ENCODE results near the gene RNF138. TPM values are rescaled to one million over a fixed set of nuclear protein-coding genes. Genes with fewer than 3 reads are reported as not detected.

Gene RNF138
- total and polyA plus RNA-seq, 2 donors (not counting 1 experiment from before 2014, with no cell fraction given) = 15.8 to 24.6 TPM

DNA sequence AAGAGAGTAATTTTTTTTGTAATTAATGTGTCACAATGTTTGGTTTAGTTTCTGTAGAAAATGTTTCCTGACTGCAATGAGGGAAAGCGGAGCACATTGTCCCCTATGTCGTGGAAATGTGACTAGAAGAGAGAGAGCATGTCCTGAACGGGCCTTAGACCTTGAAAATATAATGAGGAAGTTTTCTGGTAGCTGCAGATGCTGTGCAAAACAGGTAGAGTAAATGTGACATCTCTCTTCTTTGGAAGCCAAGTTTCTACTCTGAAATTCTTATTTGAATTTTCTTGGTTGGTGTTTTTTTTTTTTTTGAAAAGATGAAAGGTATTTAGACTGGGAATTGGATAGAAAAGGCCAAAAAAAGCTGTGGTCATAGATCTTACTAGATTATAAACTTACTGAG is 20.0 kb downstream of the RNF138 start:
- Histone ChIP-seq H3K4me3 (replicated peaks in 1 of 4; ENCODE audit: control extremely low read depth in 1 of 4, insufficient read depth in 1 of 4, low read depth in 3 of 4, low read length in 4 of 4) (no peak overlapping the region), H2AFZ (ENCODE audit: low read length) (no peak overlapping the region), H3K9ac (ENCODE audit: insufficient read depth, low read length) (no peak overlapping the region), H3K79me2 (ENCODE audit: control insufficient read depth, insufficient read depth, low read length) (peaks cover 26% of the 10 kb centered on the region), H3K4me2 (ENCODE audit: extremely low read depth, insufficient read depth, low read length) (no peak overlapping the region), H3K36me3 (ENCODE audit: control insufficient read depth, insufficient read depth, low read length) (no peaks in the 10 kb centered on the region), H3K9me3 (ENCODE audit: control insufficient read depth, insufficient read depth, low read depth, low read length) (no peaks in the 10 kb centered on the region), H3K27ac (ENCODE audit: insufficient read depth, low read length) (no peak overlapping the region), H3K4me1 (ENCODE audit: control insufficient read depth, extremely low read depth, insufficient read depth, low read length) (no peaks in the 10 kb centered on the region), H3K27me3 (ENCODE audit: control insufficient read depth, insufficient read depth, low read length) (no peaks in the 10 kb centered on the region), H4K20me1 (ENCODE audit: control insufficient read depth, extremely low read depth, insufficient read depth, low read length) (no peaks in the 10 kb centered on the region)
- TF ChIP-seq EZH2 (IDR thresholded peaks at IDR 0.05; ENCODE audit: low read length, missing control alignments) = no peak
- TF ChIP-seq, protein P1, sequence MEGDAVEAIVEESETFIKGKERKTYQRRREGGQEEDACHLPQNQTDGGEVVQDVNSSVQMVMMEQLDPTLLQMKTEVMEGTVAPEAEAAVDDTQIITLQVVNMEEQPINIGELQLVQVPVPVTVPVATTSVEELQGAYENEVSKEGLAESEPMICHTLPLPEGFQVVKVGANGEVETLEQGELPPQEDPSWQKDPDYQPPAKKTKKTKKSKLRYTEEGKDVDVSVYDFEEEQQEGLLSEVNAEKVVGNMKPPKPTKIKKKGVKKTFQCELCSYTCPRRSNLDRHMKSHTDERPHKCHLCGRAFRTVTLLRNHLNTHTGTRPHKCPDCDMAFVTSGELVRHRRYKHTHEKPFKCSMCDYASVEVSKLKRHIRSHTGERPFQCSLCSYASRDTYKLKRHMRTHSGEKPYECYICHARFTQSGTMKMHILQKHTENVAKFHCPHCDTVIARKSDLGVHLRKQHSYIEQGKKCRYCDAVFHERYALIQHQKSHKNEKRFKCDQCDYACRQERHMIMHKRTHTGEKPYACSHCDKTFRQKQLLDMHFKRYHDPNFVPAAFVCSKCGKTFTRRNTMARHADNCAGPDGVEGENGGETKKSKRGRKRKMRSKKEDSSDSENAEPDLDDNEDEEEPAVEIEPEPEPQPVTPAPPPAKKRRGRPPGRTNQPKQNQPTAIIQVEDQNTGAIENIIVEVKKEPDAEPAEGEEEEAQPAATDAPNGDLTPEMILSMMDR (conservative IDR thresholded peaks at IDR 0.05 in 1 of 2, IDR thresholded peaks at IDR 0.05 in 1 of 2; ENCODE audit: low read depth in 1 of 2, low read length in 2 of 2) = no peak
- no peak for DNase-seq (ENCODE audit: low read depth in 2 of 2)

DNA sequence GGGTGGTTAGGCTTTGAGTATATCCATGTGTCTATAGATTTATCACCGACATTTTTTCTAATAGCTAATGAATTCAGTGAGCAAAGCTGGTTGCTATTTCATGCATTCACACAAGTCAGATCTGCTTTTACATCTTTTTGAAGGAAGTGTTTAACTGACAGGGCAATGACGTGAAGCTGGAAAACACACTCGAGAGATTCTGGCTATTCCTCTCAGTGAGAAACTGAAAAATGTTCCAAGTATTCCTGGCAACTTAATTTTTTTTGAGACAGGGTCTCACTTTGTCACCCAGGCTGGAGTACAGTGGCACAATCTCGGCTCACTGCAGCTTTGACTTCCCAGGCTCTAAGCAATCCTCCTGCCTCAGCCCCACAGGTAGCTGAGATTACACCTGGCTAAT is 21.2 kb downstream of the RNF138 start:
- peaks cover 26% of the 10 kb centered on the region for H3K79me2 ChIP-seq (ENCODE audit: control insufficient read depth, insufficient read depth, low read length)
- no peak for DNase-seq (ENCODE audit: low read depth in 2 of 2)
- no peaks in the 10 kb centered on the region for H4K20me1 ChIP-seq (ENCODE audit: control insufficient read depth, extremely low read depth, insufficient read depth, low read length)
- no peaks in the 10 kb centered on the region for H3K36me3 ChIP-seq (ENCODE audit: control insufficient read depth, insufficient read depth, low read length)
- H3K4me2 ChIP-seq (ENCODE audit: extremely low read depth, insufficient read depth, low read length) = no peak overlapping the region
- no peaks in the 10 kb centered on the region for H3K27me3 ChIP-seq (ENCODE audit: control insufficient read depth, insufficient read depth, low read length)
- H3K4me3 ChIP-seq (replicated peaks in 1 of 4; ENCODE audit: control extremely low read depth in 1 of 4, insufficient read depth in 1 of 4, low read depth in 3 of 4, low read length in 4 of 4) = no peak overlapping the region
- TF ChIP-seq EZH2 (IDR thresholded peaks at IDR 0.05; ENCODE audit: low read length, missing control alignments) = no peak
- no peaks in the 10 kb centered on the region for H3K4me1 ChIP-seq (ENCODE audit: control insufficient read depth, extremely low read depth, insufficient read depth, low read length)
- H2AFZ ChIP-seq (ENCODE audit: low read length) = no peak overlapping the region
- no peaks in the 10 kb centered on the region for H3K9me3 ChIP-seq (ENCODE audit: control insufficient read depth, insufficient read depth, low read depth, low read length)
- no peak overlapping the region for H3K27ac ChIP-seq (ENCODE audit: insufficient read depth, low read length)
- H3K9ac ChIP-seq (ENCODE audit: insufficient read depth, low read length) = no peak overlapping the region

DNA sequence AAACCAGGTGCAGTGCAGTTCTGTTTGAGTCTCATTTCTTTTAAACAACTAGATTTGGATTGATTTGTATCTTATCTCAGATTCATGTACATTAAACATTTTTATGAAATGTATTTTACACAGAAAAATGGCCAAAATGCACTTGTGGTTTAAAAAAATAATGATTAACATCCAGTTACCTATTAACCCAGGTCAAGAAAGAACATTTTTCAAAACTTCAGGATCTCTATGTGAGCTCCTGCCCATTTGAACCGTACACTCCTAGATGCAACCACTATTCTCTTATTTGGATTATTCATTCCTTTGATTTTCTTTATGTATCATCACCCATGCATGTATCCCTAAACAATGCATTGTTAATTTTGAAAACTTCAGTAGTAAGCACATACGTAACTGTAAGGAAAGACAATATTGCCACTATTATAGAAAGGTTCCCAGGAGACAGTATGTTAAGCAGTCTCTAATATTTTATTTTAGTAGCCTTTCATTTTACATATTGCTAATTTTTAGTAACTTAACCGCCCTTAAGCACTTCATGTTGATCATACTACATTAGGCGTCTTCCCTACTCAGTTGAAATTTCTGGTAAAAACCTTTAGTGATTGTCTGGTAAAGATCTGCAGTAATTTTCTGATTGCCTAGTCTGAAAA is 22.7 kb downstream of the RNF138 start:
- Histone ChIP-seq H3K36me3 (ENCODE audit: control insufficient read depth, insufficient read depth, low read length) (no peaks in the 10 kb centered on the region), H3K79me2 (ENCODE audit: control insufficient read depth, insufficient read depth, low read length) (peaks cover 14% of the 10 kb centered on the region), H3K27me3 (ENCODE audit: control insufficient read depth, insufficient read depth, low read length) (no peaks in the 10 kb centered on the region), H3K4me1 (ENCODE audit: control insufficient read depth, extremely low read depth, insufficient read depth, low read length) (no peaks in the 10 kb centered on the region), H3K27ac (ENCODE audit: insufficient read depth, low read length) (no peak overlapping the region), H3K4me2 (ENCODE audit: extremely low read depth, insufficient read depth, low read length) (no peak overlapping the region), H3K9ac (ENCODE audit: insufficient read depth, low read length) (no peak overlapping the region), H2AFZ (ENCODE audit: low read length) (no peak overlapping the region), H3K9me3 (ENCODE audit: control insufficient read depth, insufficient read depth, low read depth, low read length) (no peaks in the 10 kb centered on the region), H3K4me3 (replicated peaks in 1 of 4; ENCODE audit: control extremely low read depth in 1 of 4, insufficient read depth in 1 of 4, low read depth in 3 of 4, low read length in 4 of 4) (no peak overlapping the region), H4K20me1 (ENCODE audit: control insufficient read depth, extremely low read depth, insufficient read depth, low read length) (no peaks in the 10 kb centered on the region)
- no peak for DNase-seq (ENCODE audit: low read depth in 2 of 2)
- TF ChIP-seq, protein P1 (conservative IDR thresholded peaks at IDR 0.05 in 1 of 2, IDR thresholded peaks at IDR 0.05 in 1 of 2; ENCODE audit: low read depth in 1 of 2, low read length in 2 of 2) = no peak
- no peak for TF ChIP-seq EZH2 (IDR thresholded peaks at IDR 0.05; ENCODE audit: low read length, missing control alignments)

All from fibroblast of lung (primary cell).